NCI-H82 (cell line): ENCODE results near the gene C5.
"Not testable (repeated sequence)": the region's sequence is repeated elsewhere in the genome, so short reads cannot be mapped to it uniquely, and the experiment has no call there.

Experiments used
- DNase-seq: peaks from one replicate; lab custom pipeline; 2025; lab: John Stamatoyannopoulos, UW

Gene C5

GRCh38 chr9:121048175-121048574 is 1.9 kb downstream of the C5 start:
- no peak for DNase-seq

GRCh38 chr9:121038804-121039203 is 11.3 kb downstream of the C5 start:
- no peak for DNase-seq

DNA sequence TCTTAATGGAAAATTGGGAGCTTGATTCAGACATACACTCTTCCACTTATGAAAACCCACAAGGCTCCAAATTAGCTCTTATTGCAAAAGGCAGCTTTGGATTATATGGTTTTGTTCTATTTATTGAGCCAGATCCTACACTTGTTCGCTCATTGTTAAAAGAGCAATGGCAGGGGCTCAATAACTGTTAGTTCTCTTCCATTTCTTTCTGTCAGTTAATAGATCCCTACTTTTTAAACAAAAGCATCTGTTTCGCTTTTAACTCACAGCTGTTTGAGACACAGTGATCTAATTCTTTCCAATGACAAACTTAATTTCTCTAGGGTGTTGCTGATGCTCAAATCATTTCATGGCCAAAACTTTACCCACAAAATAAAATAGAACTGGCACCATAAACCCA is 11.7 kb downstream of the C5 start:
- no peak for DNase-seq

- not testable (repeated sequence) for DNase-seq
Observed at GRCh38 chr9:121035717-121036116, 14.4 kb downstream of the C5 start.

- no peak for DNase-seq
Observed at GRCh38 chr9:121034529-121034928, 15.5 kb downstream of the C5 start.

- DNase-seq, result no peak
Observed at GRCh38 chr9:121029469-121029868, 20.6 kb downstream of the C5 start.

DNA sequence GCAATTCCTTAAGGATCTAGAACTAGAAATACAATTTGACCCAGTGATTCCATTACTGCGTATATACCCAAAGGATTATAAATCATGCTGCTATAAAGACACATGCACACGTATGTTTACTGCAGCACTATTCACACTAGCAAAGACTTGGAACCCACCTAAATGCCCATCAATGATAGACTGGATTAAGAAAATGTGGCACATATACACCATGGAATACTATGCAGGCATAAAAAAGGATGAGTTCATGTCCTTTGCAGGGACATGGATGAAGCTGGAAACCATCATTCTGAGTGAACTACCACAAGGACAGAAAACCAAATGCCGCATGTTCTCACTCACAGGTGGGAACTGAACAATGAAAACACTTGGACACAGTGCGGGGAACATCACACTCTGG is 21.8 kb downstream of the C5 start:
- not testable (repeated sequence) for DNase-seq

DNA sequence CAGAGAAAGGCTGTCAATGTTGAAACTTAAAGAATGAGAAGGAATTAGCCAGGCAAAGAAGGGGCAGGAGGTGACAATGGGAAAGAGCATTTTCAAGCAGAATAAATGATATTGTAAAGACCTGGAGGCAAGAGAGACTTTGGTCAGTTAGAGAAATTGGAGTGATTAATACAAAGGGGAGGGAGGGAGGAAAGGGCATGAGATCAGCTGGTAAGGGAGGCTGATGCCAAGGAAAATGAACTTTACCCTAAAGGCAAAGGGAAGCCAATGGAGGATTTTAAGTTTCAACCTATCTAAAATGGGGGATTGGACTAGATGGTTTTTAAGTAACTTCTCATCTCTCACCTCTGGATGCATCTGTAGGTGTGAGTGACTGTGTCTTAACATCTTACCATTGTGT is 23.3 kb downstream of the C5 start:
- no peak for DNase-seq

GRCh38 chr9:121026260-121026691 is 23.8 kb downstream of the C5 start:
- no peak for DNase-seq

DNA sequence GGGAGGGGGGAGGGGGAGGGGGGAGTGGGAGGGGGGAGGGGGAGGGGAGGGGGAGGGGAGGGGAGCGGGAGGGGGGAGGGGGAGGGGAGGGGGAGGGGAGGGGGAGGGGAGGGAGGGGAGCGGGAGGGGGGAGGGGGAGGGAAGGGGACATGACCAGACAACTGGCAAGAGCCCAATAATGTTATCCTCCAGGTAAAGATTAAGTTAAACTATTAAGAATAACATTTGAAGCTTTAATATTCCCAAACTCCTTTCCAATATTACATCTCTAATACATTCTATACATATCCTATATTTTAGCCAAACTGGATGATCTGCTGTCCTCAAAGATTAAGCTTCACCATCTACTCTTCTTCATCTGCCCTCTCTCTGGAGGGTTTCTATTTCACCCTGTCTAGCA is 25.8 kb downstream of the C5 start:
- DNase-seq, result no peak

GRCh38 chr9:121023064-121023463 is 27.0 kb downstream of the C5 start:
- peak; percentile 18 for DNase-seq

GRCh38 chr9:121021301-121021700 is 28.8 kb downstream of the C5 start:
- DNase-seq, result peak; percentile 52

- DNase-seq, result no peak
Observed at GRCh38 chr9:121019273-121019672, 30.8 kb downstream of the C5 start.

GRCh38 chr9:121013911-121014310 is 36.2 kb downstream of the C5 start:
- DNase-seq, result no peak

DNA sequence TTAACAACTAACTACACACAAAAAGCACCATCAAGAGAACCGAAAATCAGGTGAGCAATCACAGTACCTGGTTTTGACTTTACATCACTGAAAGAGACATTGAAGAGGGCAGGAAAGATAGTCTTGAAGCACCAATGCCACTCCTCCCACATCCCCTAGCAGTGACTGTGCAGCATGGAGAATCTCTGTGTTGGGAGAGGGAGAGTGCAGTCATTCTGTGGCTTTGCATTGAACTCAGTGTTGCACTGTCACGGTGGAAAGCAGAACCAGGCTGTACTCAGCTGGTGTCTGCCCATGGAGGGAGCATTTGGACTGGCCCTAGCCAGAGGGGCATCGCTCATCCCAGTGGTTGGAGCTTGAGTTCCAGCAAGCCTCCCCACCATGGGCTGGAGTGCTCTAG is 40.4 kb downstream of the C5 start:
- DNase-seq, result no peak

GRCh38 chr9:120999317-120999716 is 50.8 kb downstream of the C5 start:
- DNase-seq, result no peak

GRCh38 chr9:120998111-120998510 is 52.0 kb downstream of the C5 start:
- no peak for DNase-seq

- no peak for DNase-seq
Observed at GRCh38 chr9:120997502-120997901, 52.6 kb downstream of the C5 start.

GRCh38 chr9:120996409-120996808 is 53.7 kb downstream of the C5 start:
- DNase-seq, result no peak

- DNase-seq, result no peak
Observed at GRCh38 chr9:120989065-120989464, 61.0 kb downstream of the C5 start.

GRCh38 chr9:120985819-120986222 is 64.3 kb downstream of the C5 start:
- peak; percentile 75 for DNase-seq

GRCh38 chr9:120983259-120983837 is 66.7 kb downstream of the C5 start:
- DNase-seq, result no peak

- DNase-seq, result no peak
Observed at GRCh38 chr9:120982836-120983235, 67.2 kb downstream of the C5 start.

DNA sequence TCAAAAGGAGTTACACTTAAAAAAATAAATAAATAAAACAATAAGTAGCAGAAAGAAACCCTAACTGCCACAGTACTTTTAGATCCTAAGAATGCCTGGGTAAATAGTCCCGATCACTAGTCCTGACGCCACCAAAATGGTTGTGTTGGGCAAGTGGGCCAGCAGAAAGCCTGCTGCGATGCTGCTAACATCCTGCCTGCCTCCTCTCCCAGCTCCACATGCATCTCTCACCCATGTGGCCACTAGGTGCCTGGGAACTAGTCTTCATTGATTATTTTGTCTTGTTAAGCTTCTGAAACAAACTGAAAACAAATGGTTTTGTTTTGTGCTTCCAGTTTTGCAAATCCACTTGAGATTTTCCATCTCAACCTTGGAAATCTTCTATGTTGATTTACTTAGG is 69.1 kb downstream of the C5 start:
- peak; percentile 6 for DNase-seq

DNA sequence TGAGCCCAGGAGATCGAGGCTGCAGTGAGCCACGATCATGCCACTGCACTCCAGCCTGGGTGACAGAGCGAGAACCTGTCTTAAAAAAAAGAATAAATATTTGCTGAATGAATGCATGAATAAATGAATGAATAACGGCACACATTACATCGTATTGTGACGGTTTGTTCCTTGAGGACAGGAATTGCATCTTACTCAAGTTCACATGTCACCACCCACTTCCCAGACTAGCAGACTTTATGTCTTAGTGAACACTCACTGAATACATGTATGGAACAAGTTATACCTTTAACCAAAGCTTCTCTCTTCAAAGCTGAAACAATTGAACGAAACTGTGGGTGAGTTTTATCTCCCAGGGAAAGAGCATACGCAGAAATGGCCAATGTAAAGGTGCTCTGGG is 70.3 kb downstream of the C5 start:
- DNase-seq, result no peak
